Progenitor cell of endocrine pancreas (in vitro differentiated cells): ENCODE results near the gene ATP11C. TPM values are rescaled to one million over a fixed set of nuclear protein-coding genes. Genes with fewer than 3 reads are reported as not detected.

Source experiments
- DNase-seq: peaks from one replicate; pipeline ENCODE4 v3.0.0; 2021; ENCODE audit warnings: low spot score; ENCODE audit not compliant: unreplicated experiment
- H3K27ac Mint-ChIP-seq: 2 replicates; pipeline ENCODE4 v1.8.0; 2021; ENCODE audit warnings: mild to moderate bottlenecking, moderate library complexity, mixed read lengths
- H3K27me3 Mint-ChIP-seq: 2 replicates; pipeline ENCODE4 v1.8.0; 2021; ENCODE audit warnings: mixed read lengths
- H3K36me3 Mint-ChIP-seq: 2 replicates; pipeline ENCODE4 v1.8.0; 2022; ENCODE audit warnings: mixed read lengths; ENCODE audit not compliant: insufficient read depth
- H3K4me1 Mint-ChIP-seq: 2 replicates; pipeline ENCODE4 v1.8.0; 2021; ENCODE audit warnings: low read depth, mixed read lengths
- H3K4me3 Mint-ChIP-seq: 2 replicates; pipeline ENCODE4 v1.8.0; 2021; ENCODE audit warnings: low read depth, mild to moderate bottlenecking, moderate library complexity, mixed read lengths
- H3K9me3 Mint-ChIP-seq: 2 replicates; pipeline ENCODE4 v1.8.0; 2021; ENCODE audit warnings: low read depth, mixed read lengths
- CTCF ChIP-seq: fragments of 200-600 bp; sonication (generic); IDR thresholded peaks from one replicate; pipeline ENCODE4 v1.5.0; 2021; ENCODE audit warnings: antibody characterized with exemption, mild to moderate bottlenecking; ENCODE audit not compliant: unreplicated experiment
- total RNA-seq: library from RNA; stranded (reverse); gene quantifications from 2 replicates; pipeline ENCODE4 v1.2.1, GENCODE V29; 2021

ATP11C gene
- total RNA-seq, 1 donor from 2014 or later, result 38.3 TPM

GRCh38 chrX:139931646-139932072, 1.2 kb downstream of the ATP11C start:
- peak overlapping the region; percentile 79 for H3K27ac Mint-ChIP-seq
- H3K4me1 Mint-ChIP-seq, result peaks cover 19% of the 10 kb centered on the region
- H3K9me3 Mint-ChIP-seq, result no peaks in the 10 kb centered on the region
- H3K36me3 Mint-ChIP-seq, result no peaks in the 10 kb centered on the region
- DNase-seq, result peak; percentile 25
- no peaks in the 10 kb centered on the region for H3K27me3 Mint-ChIP-seq
- H3K4me3 Mint-ChIP-seq, result peak overlapping the region; percentile 83
- no peak for TF ChIP-seq CTCF

GRCh38 chrX:139930916-139931645, 1.8 kb downstream of the ATP11C start:
- DNase-seq, result peak; percentile 10

GRCh38 chrX:139930401-139930800, 2.5 kb downstream of the ATP11C start:
- no peak for DNase-seq
- H3K27ac Mint-ChIP-seq, result no peak overlapping the region
- H3K4me3 Mint-ChIP-seq, result peak overlapping the region; percentile 83
- H3K27me3 Mint-ChIP-seq, result no peaks in the 10 kb centered on the region
- TF ChIP-seq CTCF, result no peak
- H3K36me3 Mint-ChIP-seq, result no peaks in the 10 kb centered on the region
- peaks cover 19% of the 10 kb centered on the region for H3K4me1 Mint-ChIP-seq
- no peaks in the 10 kb centered on the region for H3K9me3 Mint-ChIP-seq

More at GRCh38 chrX:139930916-139931645, 1.8 kb downstream of the ATP11C start:
- peak overlapping the region; percentile 79 for H3K27ac Mint-ChIP-seq
- H3K36me3 Mint-ChIP-seq, result no peaks in the 10 kb centered on the region
- TF ChIP-seq CTCF, result no peak
- H3K9me3 Mint-ChIP-seq, result no peaks in the 10 kb centered on the region
- H3K4me1 Mint-ChIP-seq, result peaks cover 19% of the 10 kb centered on the region
- no peaks in the 10 kb centered on the region for H3K27me3 Mint-ChIP-seq
- peak overlapping the region; percentile 83 for H3K4me3 Mint-ChIP-seq

GRCh38 chrX:139929876-139930275, 3.0 kb downstream of the ATP11C start:
- H3K4me1 Mint-ChIP-seq, result peaks cover 20% of the 10 kb centered on the region
- no peaks in the 10 kb centered on the region for H3K9me3 Mint-ChIP-seq
- peak overlapping the region; percentile 83 for H3K4me3 Mint-ChIP-seq
- TF ChIP-seq CTCF, result no peak
- no peak overlapping the region for H3K27ac Mint-ChIP-seq
- DNase-seq, result no peak
- no peaks in the 10 kb centered on the region for H3K36me3 Mint-ChIP-seq
- H3K27me3 Mint-ChIP-seq, result no peaks in the 10 kb centered on the region

- H3K27ac Mint-ChIP-seq, result no peak overlapping the region
- no peak for DNase-seq
- TF ChIP-seq CTCF, result no peak
- H3K4me1 Mint-ChIP-seq, result peaks cover 6% of the 10 kb centered on the region
- no peak overlapping the region for H3K4me3 Mint-ChIP-seq
- no peaks in the 10 kb centered on the region for H3K36me3 Mint-ChIP-seq
- H3K9me3 Mint-ChIP-seq, result no peaks in the 10 kb centered on the region
- H3K27me3 Mint-ChIP-seq, result no peaks in the 10 kb centered on the region
These were observed 8.2 kb downstream of the ATP11C start for GRCh38 chrX:139924696-139925095.
